Measurements from ENCODE around the gene TH.

DNA sequence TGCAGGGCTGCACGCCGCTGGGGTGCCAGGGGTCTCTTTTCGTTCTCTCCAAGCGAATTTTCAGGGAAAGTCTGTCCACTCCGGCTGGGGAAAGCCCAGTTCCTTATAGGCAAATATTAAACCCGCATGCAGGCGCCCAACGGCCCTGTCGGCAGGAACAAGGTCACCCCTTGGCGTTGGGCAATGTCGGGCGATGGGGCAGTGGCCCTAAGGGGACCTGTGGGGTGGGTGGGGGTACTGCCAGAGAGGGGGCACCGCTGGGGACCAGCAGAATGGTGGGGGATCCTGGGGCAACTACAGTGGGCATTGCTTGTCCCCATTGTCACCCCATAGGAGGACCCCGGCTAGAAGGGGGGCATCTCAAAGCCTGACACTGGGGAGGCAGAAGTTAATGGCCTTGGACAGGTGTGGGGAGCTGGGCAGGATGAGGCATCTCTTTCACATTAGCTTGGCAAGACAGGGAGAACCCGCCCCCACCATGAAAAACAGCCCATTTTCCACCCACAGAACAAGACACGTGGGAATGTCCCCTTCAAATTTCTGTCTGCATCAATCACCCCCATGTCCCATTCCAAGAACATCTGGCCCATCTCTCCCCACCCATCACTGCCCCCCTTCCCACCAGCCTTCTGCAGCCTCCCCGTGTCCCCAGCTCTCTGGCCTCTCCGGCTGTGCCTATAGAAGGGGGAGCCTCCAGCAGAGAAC lies 26.9 kb downstream of the TH start:
- TF ChIP-seq, protein P1, sequence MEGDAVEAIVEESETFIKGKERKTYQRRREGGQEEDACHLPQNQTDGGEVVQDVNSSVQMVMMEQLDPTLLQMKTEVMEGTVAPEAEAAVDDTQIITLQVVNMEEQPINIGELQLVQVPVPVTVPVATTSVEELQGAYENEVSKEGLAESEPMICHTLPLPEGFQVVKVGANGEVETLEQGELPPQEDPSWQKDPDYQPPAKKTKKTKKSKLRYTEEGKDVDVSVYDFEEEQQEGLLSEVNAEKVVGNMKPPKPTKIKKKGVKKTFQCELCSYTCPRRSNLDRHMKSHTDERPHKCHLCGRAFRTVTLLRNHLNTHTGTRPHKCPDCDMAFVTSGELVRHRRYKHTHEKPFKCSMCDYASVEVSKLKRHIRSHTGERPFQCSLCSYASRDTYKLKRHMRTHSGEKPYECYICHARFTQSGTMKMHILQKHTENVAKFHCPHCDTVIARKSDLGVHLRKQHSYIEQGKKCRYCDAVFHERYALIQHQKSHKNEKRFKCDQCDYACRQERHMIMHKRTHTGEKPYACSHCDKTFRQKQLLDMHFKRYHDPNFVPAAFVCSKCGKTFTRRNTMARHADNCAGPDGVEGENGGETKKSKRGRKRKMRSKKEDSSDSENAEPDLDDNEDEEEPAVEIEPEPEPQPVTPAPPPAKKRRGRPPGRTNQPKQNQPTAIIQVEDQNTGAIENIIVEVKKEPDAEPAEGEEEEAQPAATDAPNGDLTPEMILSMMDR (IDR thresholded peaks at IDR 0.05) = no peak
- no peak for TF ChIP-seq RAD21 (IDR thresholded peaks at IDR 0.05; ENCODE audit: low read length)
- TF ChIP-seq, protein P2, sequence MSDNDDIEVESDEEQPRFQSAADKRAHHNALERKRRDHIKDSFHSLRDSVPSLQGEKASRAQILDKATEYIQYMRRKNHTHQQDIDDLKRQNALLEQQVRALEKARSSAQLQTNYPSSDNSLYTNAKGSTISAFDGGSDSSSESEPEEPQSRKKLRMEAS (IDR thresholded peaks at IDR 0.05; ENCODE audit: low read depth) = no peak
- TF ChIP-seq POLR2AphosphoS5 (IDR thresholded peaks at IDR 0.05; ENCODE audit: low read depth, low read length) = no peak
- TF ChIP-seq JUND (IDR thresholded peaks at IDR 0.05) = no peak
- TF ChIP-seq, protein P3, sequence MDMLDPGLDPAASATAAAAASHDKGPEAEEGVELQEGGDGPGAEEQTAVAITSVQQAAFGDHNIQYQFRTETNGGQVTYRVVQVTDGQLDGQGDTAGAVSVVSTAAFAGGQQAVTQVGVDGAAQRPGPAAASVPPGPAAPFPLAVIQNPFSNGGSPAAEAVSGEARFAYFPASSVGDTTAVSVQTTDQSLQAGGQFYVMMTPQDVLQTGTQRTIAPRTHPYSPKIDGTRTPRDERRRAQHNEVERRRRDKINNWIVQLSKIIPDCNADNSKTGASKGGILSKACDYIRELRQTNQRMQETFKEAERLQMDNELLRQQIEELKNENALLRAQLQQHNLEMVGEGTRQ (IDR thresholded peaks at IDR 0.05; ENCODE audit: borderline replicate concordance, low read depth, low read length) = no peak
- no peak for TF ChIP-seq EP300 (IDR thresholded peaks at IDR 0.05; ENCODE audit: borderline replicate concordance in 1 of 2, low read depth in 1 of 2, low read length in 1 of 2)
- TF ChIP-seq GABPA (IDR thresholded peaks at IDR 0.05; ENCODE audit: low read depth) = no peak
- TF ChIP-seq CHD2 (IDR thresholded peaks at IDR 0.05; ENCODE audit: low read length, partially characterized antibody) = no peak
